NT2/D1 (cell line): ENCODE data around the gene CNN1.
A peak's percentile ranks its signal among the peaks of the same experiment; 100 is the strongest.

Experiments
- DNase-seq: peaks from one replicate; pipeline ENCODE4 v3.0.0-alpha.2; 2011; ENCODE audit warnings: low read depth, low spot score
- H3K27me3 ChIP-seq: 2 replicates; pipeline ENCODE4 v1.6.0; 2011; ENCODE audit warnings: mild to moderate bottlenecking; ENCODE audit not compliant: insufficient read length, insufficient read depth
- H3K36me3 ChIP-seq: 2 replicates; pipeline ENCODE4 v1.6.1; 2011; ENCODE audit warnings: mild to moderate bottlenecking, low read length, mixed read lengths; ENCODE audit not compliant: insufficient read depth, insufficient read length
- H3K4me1 ChIP-seq: 2 replicates; pipeline ENCODE4 v1.5.1; 2011; ENCODE audit not compliant: insufficient read depth, insufficient read length
- H3K4me3 ChIP-seq: 2 replicates; pipeline ENCODE4 v1.5.1; 2011; ENCODE audit warnings: low read depth; ENCODE audit not compliant: insufficient read length
- H3K9ac ChIP-seq: 2 replicates; pipeline ENCODE4 v1.6.0; 2011; ENCODE audit warnings: low read depth; ENCODE audit not compliant: insufficient read length
- H3K9me3 ChIP-seq: 2 replicates; pipeline ENCODE4 v1.5.1; 2011; ENCODE audit warnings: mild to moderate bottlenecking, low read length; ENCODE audit not compliant: insufficient read depth
- SUZ12 ChIP-seq: IDR thresholded peaks from 2 replicates; pipeline ENCODE4 v1.6.1; 2011; ENCODE audit not compliant: insufficient read length, insufficient read depth; ENCODE audit errors: extremely low read depth
- YY1 ChIP-seq: IDR thresholded peaks from 2 replicates; pipeline ENCODE4 v1.6.1; 2011; ENCODE audit not compliant: insufficient read length, insufficient read depth
- ZNF274 ChIP-seq: IDR thresholded peaks from 2 replicates; pipeline ENCODE4 v1.6.1; 2011; ENCODE audit warnings: mild to moderate bottlenecking, low read depth, low read length

CNN1 gene

GRCh38 chr19:11510444-11510843 is 28.2 kb upstream of the CNN1 start:
- DNase-seq: no peak
- Histone ChIP-seq H3K36me3 (peaks cover 47% of the 10 kb centered on the region), H3K9me3 (no peaks in the 10 kb centered on the region), H3K9ac (no peak overlapping the region), H3K4me1 (peaks cover 16% of the 10 kb centered on the region), H3K4me3 (no peak overlapping the region), H3K27me3 (no peaks in the 10 kb centered on the region)
- TF ChIP-seq SUZ12: no peak
- no peak for TF ChIP-seq YY1
- TF ChIP-seq ZNF274: no peak

- no peak for DNase-seq
- Histone ChIP-seq H3K9ac (no peak overlapping the region), H3K27me3 (no peaks in the 10 kb centered on the region), H3K4me3 (no peak overlapping the region), H3K36me3 (peaks cover 52% of the 10 kb centered on the region), H3K9me3 (no peaks in the 10 kb centered on the region), H3K4me1 (no peaks in the 10 kb centered on the region)
- TF ChIP-seq YY1 (no peak), ZNF274 (no peak), SUZ12 (no peak)
Measured at GRCh38 chr19:11513946-11514345, 24.7 kb upstream of the CNN1 start.

- DNase-seq: no peak
- TF ChIP-seq YY1 (no peak), SUZ12 (no peak)
- Histone ChIP-seq H3K9me3 (no peaks in the 10 kb centered on the region), H3K27me3 (no peaks in the 10 kb centered on the region), H3K4me3 (no peak overlapping the region), H3K9ac (no peak overlapping the region), H3K36me3 (peaks cover 44% of the 10 kb centered on the region), H3K4me1 (no peaks in the 10 kb centered on the region)
Measured at GRCh38 chr19:11519138-11519537, 19.5 kb upstream of the CNN1 start.

- peak; percentile 96 for DNase-seq
- Histone ChIP-seq H3K9me3 (no peaks in the 10 kb centered on the region), H3K27me3 (no peaks in the 10 kb centered on the region), H3K4me3 (peak within 1 kb of the TSS; percentile 90), H3K4me1 (no peaks in the 10 kb centered on the region), H3K9ac (peak within 1 kb of the TSS; percentile 98), H3K36me3 (peaks cover 5% of the 10 kb centered on the region)
- peak; percentile 89 for TF ChIP-seq YY1
- no peak for TF ChIP-seq ZNF274
Measured at GRCh38 chr19:11528551-11529341, 9.9 kb upstream of the CNN1 start, which contains the start of gene ECSIT. TSS of gene ECSIT (minus strand) at chr19:11529134. CDS start at chr19:11519170, 9,964 bp downstream.

GRCh38 chr19:11530432-11530831 is 8.2 kb upstream of the CNN1 start:
- Histone ChIP-seq H3K4me1 (no peaks in the 10 kb centered on the region), H3K4me3 (no peak overlapping the region), H3K27me3 (peaks cover 10% of the 10 kb centered on the region), H3K9ac (no peak overlapping the region), H3K9me3 (no peaks in the 10 kb centered on the region), H3K36me3 (peaks cover 5% of the 10 kb centered on the region)
- no peak for TF ChIP-seq ZNF274
- TF ChIP-seq YY1: no peak
- TF ChIP-seq SUZ12: no peak
- DNase-seq: peak; percentile 72

- Histone ChIP-seq H3K9me3 (no peaks in the 10 kb centered on the region), H3K4me1 (peaks cover 7% of the 10 kb centered on the region), H3K9ac (no peak overlapping the region), H3K4me3 (no peak overlapping the region), H3K27me3 (peaks cover 10% of the 10 kb centered on the region), H3K36me3 (no peaks in the 10 kb centered on the region)
- no peak for DNase-seq
- TF ChIP-seq ZNF274: no peak
- TF ChIP-seq YY1: no peak
- TF ChIP-seq SUZ12: no peak
Measured at GRCh38 chr19:11534538-11534937, 4.1 kb upstream of the CNN1 start.

- Histone ChIP-seq H3K9me3 (no peaks in the 10 kb centered on the region), H3K9ac (no peak overlapping the region), H3K4me1 (peaks cover 7% of the 10 kb centered on the region), H3K4me3 (no peak overlapping the region), H3K27me3 (peaks cover 10% of the 10 kb centered on the region), H3K36me3 (no peaks in the 10 kb centered on the region)
- TF ChIP-seq YY1 (no peak), ZNF274 (no peak), SUZ12 (no peak)
- no peak for DNase-seq
Measured at GRCh38 chr19:11534948-11535347, 3.7 kb upstream of the CNN1 start.
